HG03469 (cell line): Measurements from ENCODE around the gene MGLL.

Experiments used
- ATAC-seq: cut with Tn5 transposase; IDR thresholded peaks from one replicate; pipeline ENCODE4 v1.9.1; 2021; ENCODE audit warnings: mild to moderate bottlenecking, moderate library complexity, moderate number of reproducible peaks; ENCODE audit not compliant: unreplicated experiment

MGLL gene

GRCh38 chr3:127760361-127760760 is 62.0 kb downstream of the MGLL start:
- no peak for ATAC-seq

GRCh38 chr3:127759826-127760225 is 62.5 kb downstream of the MGLL start:
- ATAC-seq = no peak

- ATAC-seq = no peak
Observed at GRCh38 chr3:127758013-127758412, 64.3 kb downstream of the MGLL start.

GRCh38 chr3:127755305-127755681 is 67.0 kb downstream of the MGLL start:
- no peak for ATAC-seq

- no peak for ATAC-seq
Observed at GRCh38 chr3:127754411-127755304, 67.7 kb downstream of the MGLL start.

GRCh38 chr3:127753898-127754410 is 68.4 kb downstream of the MGLL start:
- ATAC-seq = no peak

- no peak for ATAC-seq
Observed at GRCh38 chr3:127753338-127753737, 69.0 kb downstream of the MGLL start.

GRCh38 chr3:127751782-127752181 is 70.5 kb downstream of the MGLL start:
- no peak for ATAC-seq

GRCh38 chr3:127751163-127751621 is 71.1 kb downstream of the MGLL start:
- ATAC-seq = no peak

- ATAC-seq = no peak
Observed at GRCh38 chr3:127750226-127751031, 71.9 kb downstream of the MGLL start.

- no peak for ATAC-seq
Observed at GRCh38 chr3:127749787-127750225, 72.5 kb downstream of the MGLL start.

- ATAC-seq = no peak
Observed at GRCh38 chr3:127749361-127749760, 73.0 kb downstream of the MGLL start.

GRCh38 chr3:127748754-127749327 is 73.5 kb downstream of the MGLL start:
- ATAC-seq = no peak

- no peak for ATAC-seq
Observed at GRCh38 chr3:127747751-127748521, 74.4 kb downstream of the MGLL start.

- ATAC-seq = no peak
Observed at GRCh38 chr3:127747066-127747465, 75.2 kb downstream of the MGLL start.

- ATAC-seq = no peak
Observed at GRCh38 chr3:127746400-127747057, 75.8 kb downstream of the MGLL start.

- ATAC-seq = no peak
Observed at GRCh38 chr3:127745656-127746399, 76.5 kb downstream of the MGLL start.

- no peak for ATAC-seq
Observed at GRCh38 chr3:127744875-127745274, 77.4 kb downstream of the MGLL start.

GRCh38 chr3:127744253-127744815 is 78.0 kb downstream of the MGLL start:
- ATAC-seq = no peak
